ENCODE measurements around the gene KLHL29. TPM values are rescaled to one million over a fixed set of nuclear protein-coding genes. Genes with fewer than 3 reads are reported as not detected.

Gene KLHL29
- total and polyA plus RNA-seq, 10 of the 15 experiments (the other 5 are each of a cell fraction or from before 2014, with no cell fraction given) = 1.4 to 19.5 (median 6.1) TPM

DNA sequence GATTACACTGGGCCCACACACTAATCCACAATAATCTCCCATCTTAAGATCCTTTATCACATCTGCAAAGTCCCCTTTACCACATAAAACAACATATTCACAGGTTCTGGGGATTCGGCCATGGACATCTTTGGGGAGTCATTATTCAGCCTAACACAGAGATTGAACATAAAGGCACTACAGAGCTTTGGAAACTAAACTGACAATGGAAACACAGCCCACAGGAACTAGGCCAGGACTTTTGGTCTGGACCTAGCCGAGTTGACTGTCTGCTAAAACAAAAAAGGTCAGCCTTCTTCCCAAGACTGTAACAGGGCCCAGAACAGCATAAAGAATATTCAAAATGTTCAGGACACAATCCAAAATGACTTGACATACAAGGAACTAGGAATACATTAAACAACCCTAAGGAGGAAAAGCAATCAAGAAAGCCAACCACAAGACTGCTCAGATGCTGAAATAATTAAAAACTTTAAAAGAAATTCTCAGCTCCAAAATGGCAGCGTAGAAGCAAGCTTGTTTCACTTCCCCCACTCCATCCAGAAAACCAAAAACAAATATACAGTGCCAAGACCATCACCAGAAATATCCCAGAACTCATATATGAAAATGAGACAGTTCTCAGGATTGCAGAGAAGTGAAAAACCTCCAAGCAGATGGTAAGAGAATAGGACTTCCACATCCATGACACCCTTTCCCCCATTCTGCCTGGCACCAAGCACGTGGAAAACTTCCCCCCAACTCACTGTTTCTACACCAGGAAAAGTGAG lies 334.1 kb downstream of the KLHL29 start:
- intact Hi-C loops (cut with micrococcal nuclease; ENCODE audit: unreplicated experiment) = no loop called here
- H3K27me3 ChIP-seq (replicated peaks in 1 of 2; ENCODE audit: control insufficient read depth in 2 of 2, insufficient read depth in 2 of 2, low read length in 1 of 2) = no peaks in the 10 kb centered on the region
- H3K36me3 ChIP-seq (ENCODE audit: control insufficient read depth in 2 of 2, insufficient read depth in 2 of 2, low read length in 1 of 2) = no peaks in the 10 kb centered on the region
- POLR2A ChIA-PET = no interaction called here
- RAD21 ChIA-PET (ENCODE audit: unreplicated experiment) = no interaction called here
- H3K27ac ChIP-seq (ENCODE audit: control insufficient read depth, insufficient read depth) = no peak overlapping the region
- no peak for TF ChIP-seq CBX3 (IDR thresholded peaks at IDR 0.05; ENCODE audit: borderline replicate concordance, low read depth)
- TF ChIP-seq TCF3 (IDR thresholded peaks at IDR 0.05; ENCODE audit: borderline replicate concordance, insufficient read depth, low read depth, low read length) = no peak
- TF ChIP-seq STAT3 (IDR thresholded peaks at IDR 0.05; ENCODE audit: low read depth, low read length) = no peak
- TF ChIP-seq NR2C2 (IDR thresholded peaks at IDR 0.05; ENCODE audit: borderline replicate concordance, control insufficient read depth, insufficient read length, low read depth) = no peak
- TF ChIP-seq, protein P1, sequence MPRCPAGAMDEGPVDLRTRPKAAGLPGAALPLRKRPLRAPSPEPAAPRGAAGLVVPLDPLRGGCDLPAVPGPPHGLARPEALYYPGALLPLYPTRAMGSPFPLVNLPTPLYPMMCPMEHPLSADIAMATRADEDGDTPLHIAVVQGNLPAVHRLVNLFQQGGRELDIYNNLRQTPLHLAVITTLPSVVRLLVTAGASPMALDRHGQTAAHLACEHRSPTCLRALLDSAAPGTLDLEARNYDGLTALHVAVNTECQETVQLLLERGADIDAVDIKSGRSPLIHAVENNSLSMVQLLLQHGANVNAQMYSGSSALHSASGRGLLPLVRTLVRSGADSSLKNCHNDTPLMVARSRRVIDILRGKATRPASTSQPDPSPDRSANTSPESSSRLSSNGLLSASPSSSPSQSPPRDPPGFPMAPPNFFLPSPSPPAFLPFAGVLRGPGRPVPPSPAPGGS (IDR thresholded peaks at IDR 0.05; ENCODE audit: borderline replicate concordance, insufficient read depth, low read depth, low read length, poor library complexity, severe bottlenecking) = no peak
- no peak for TF ChIP-seq RELB (IDR thresholded peaks at IDR 0.05; ENCODE audit: low read depth)
- no peak for TF ChIP-seq SIX5 (IDR thresholded peaks at IDR 0.05; ENCODE audit: low read depth, low read length, severe bottlenecking)
- SMC1A ChIA-PET (ENCODE audit: uncharacterized antibody, unreplicated experiment) = interaction anchor here (0.6 kb wide), 1 partner anchor 140 kb away, joined by 3 read pairs; no protein-coding TSS in a partner anchor
- no peaks in the 10 kb centered on the region for H3K79me2 ChIP-seq (ENCODE audit: control insufficient read depth, insufficient read depth, low read length)
- no peaks in the 10 kb centered on the region for H3K4me1 ChIP-seq (ENCODE audit: control insufficient read depth, insufficient read depth, low read length)
- peaks cover 5% of the 10 kb centered on the region; the same call in 2 of the 3 replicates for H3K9me3 ChIP-seq (replicated peaks; ENCODE audit: control insufficient read depth, insufficient read depth, low read length)
- no peak overlapping the region for H3K4me3 ChIP-seq
- in situ Hi-C loops (cut with MboI) = no loop called here
- CTCF ChIA-PET = no interaction called here
- ATAC-seq (no peak), DNase-seq (ENCODE audit: low read depth, low spot score) (no peak), FAIRE-seq (no peak)
- WGBS (ENCODE audit: insufficient coverage, insufficient replicate concordance, low lambda C conversion rate, missing lambda C conversion rate) = 85% methylated on average over 4 of the region's 4 CpGs
- H2AFZ ChIP-seq (ENCODE audit: control insufficient read depth, low read depth, low read length) = no peak overlapping the region
- no peaks in the 10 kb centered on the region for H4K20me1 ChIP-seq (ENCODE audit: control insufficient read depth, insufficient read depth)
- no TSS peak for BruUV-seq (replicated peaks)
- no peak overlapping the region for H3K4me2 ChIP-seq (ENCODE audit: control insufficient read depth, insufficient read depth)
- H3K9ac ChIP-seq (ENCODE audit: control insufficient read depth, insufficient read depth, low read length) = no peak overlapping the region
